SK-N-SH (cell line): ENCODE data around the gene ACE. TPM values are rescaled to one million over a fixed set of nuclear protein-coding genes. Genes with fewer than 3 reads are reported as not detected.

ENCODE experiments used
- CTCF ChIA-PET: fragments of 300-600, 350-600 bp; formaldehyde crosslinking; extraction: SDS; loops from one replicate; lab custom pipeline; 2021; lab: Yijun Ruan, JAX
- POLR2A ChIA-PET: fragments of 350-600 bp; sonication (Branson Sonifier 250); formaldehyde crosslinking; extraction: SDS; loops from one replicate; lab custom pipeline; 2020; ENCODE audit warnings: antibody characterized with exemption, inconsistent platforms; lab: Yijun Ruan, JAX
- DNase-seq: peaks from one replicate; pipeline ENCODE4 v3.0.0; 2012
- H2AFZ ChIP-seq: fragments of 200-600 bp; sonication (generic); 2 replicates; pipeline ENCODE4 v1.8.1; 2016; ENCODE audit warnings: antibody characterized with exemption, mild to moderate bottlenecking, low read depth
- H3F3A ChIP-seq: fragments of 200-600 bp; sonication (generic); replicated peaks from 2 replicates; pipeline ENCODE3; 2016; ENCODE audit warnings: antibody characterized with exemption, mild to moderate bottlenecking; ENCODE audit not compliant: insufficient read depth
- H3K27ac ChIP-seq, 2 experiments: fragments of 200-500 bp in 1 of 2; fragments of 200-600 bp in 1 of 2; sonication (Bioruptor generic) in 1 of 2; sonication (generic), shearing (Covaris generic) in 1 of 2; 2 replicates each; pipeline versions ENCODE4 v1.5.1 to v1.6.1; 2014 to 2016; ENCODE audit warnings: low read depth in 2 of 2, inconsistent platforms in 1 of 2, low read length in 1 of 2, mild to moderate bottlenecking in 1 of 2, mixed read lengths in 1 of 2
- H3K27me3 ChIP-seq: fragments of 200-600 bp; sonication (generic), shearing (Covaris generic); 2 replicates; pipeline ENCODE4 v1.6.1; 2016; ENCODE audit warnings: mixed run types; ENCODE audit not compliant: insufficient read depth
- H3K36me3 ChIP-seq, 2 experiments: fragments of 200-500 bp in 1 of 2; fragments of 200-600 bp in 1 of 2; sonication (Bioruptor generic) in 1 of 2; sonication (generic) in 1 of 2; replicated peaks in 1 of 2; 2 replicates each; pipeline versions ENCODE3 to v1.5.1; 2014 to 2016; ENCODE audit warnings: low read length in 1 of 2, mild to moderate bottlenecking in 1 of 2; ENCODE audit not compliant: insufficient read depth in 2 of 2, control insufficient read depth in 1 of 2
- H3K4me1 ChIP-seq, 2 experiments: fragments of 200-500 bp in 1 of 2; fragments of 200-600 bp in 1 of 2; sonication (Bioruptor generic) in 1 of 2; sonication (generic), shearing (Covaris generic) in 1 of 2; 2 replicates each; pipeline versions ENCODE4 v1.5.1 to v1.6.1; 2014 to 2016; ENCODE audit warnings: low read depth in 1 of 2, low read length in 1 of 2, mixed run types in 1 of 2; ENCODE audit not compliant: insufficient read depth in 2 of 2, control insufficient read depth in 1 of 2
- H3K4me2 ChIP-seq: fragments of 200-600 bp; sonication (generic), shearing (Covaris generic); 2 replicates; pipeline ENCODE4 v1.6.1; 2017; ENCODE audit warnings: mixed run types
- H3K4me3 ChIP-seq, 2 experiments: fragments of 200-500 bp in 1 of 2; fragments of 200-600 bp in 1 of 2; sonication (Bioruptor generic) in 1 of 2; sonication (generic), shearing (Covaris generic) in 1 of 2; 2 replicates each; pipeline versions ENCODE4 v1.5.1 to v1.8.1; 2014 to 2016; ENCODE audit warnings: low read depth in 2 of 2, inconsistent platforms in 1 of 2, low read length in 1 of 2, mild to moderate bottlenecking in 1 of 2, mixed read lengths in 1 of 2, moderate library complexity in 1 of 2
- H3K79me2 ChIP-seq: fragments of 200-600 bp; sonication (generic); 2 replicates; pipeline ENCODE4 v1.8.1; 2017; ENCODE audit warnings: mild to moderate bottlenecking; ENCODE audit not compliant: insufficient read depth
- H3K9ac ChIP-seq: fragments of 200-600 bp; sonication (generic); 2 replicates; pipeline ENCODE4 v1.6.1; 2017; ENCODE audit warnings: mixed run types
- H3K9me2 ChIP-seq: fragments of 200-600 bp; sonication (generic); 2 replicates; pipeline ENCODE4 v1.6.1; 2017; ENCODE audit warnings: mixed run types
- H3K9me3 ChIP-seq: fragments of 200-600 bp; sonication (generic); 2 replicates; pipeline ENCODE4 v1.6.1; 2017; ENCODE audit warnings: mixed run types, mild to moderate bottlenecking, moderate library complexity
- H4K20me1 ChIP-seq: fragments of 200-600 bp; sonication (generic); 2 replicates; pipeline ENCODE4 v1.6.1; 2017; ENCODE audit warnings: mild to moderate bottlenecking, mixed run types; ENCODE audit not compliant: insufficient read depth
- EP300 ChIP-seq, 2 experiments: IDR thresholded peaks; 2 replicates each; pipeline versions ENCODE4 v1.4.0 to v1.6.1; 2012; ENCODE audit warnings: borderline replicate concordance in 1 of 2, low read depth in 1 of 2, low read length in 1 of 2
- FOXJ3 ChIP-seq: sonication (generic); formaldehyde crosslinking; IDR thresholded peaks from 2 replicates; pipeline ENCODE4 v1.5.1; 2020; ENCODE audit warnings: mild to moderate bottlenecking, missing genetic modification reagents
- GATA2 ChIP-seq: sonication (generic); formaldehyde crosslinking; IDR thresholded peaks from 2 replicates; pipeline ENCODE4 v1.5.0; 2020; ENCODE audit warnings: mild to moderate bottlenecking, missing genetic modification reagents
- JUND ChIP-seq: IDR thresholded peaks from 2 replicates; pipeline ENCODE4 v1.4.0; 2012
- POLR2AphosphoS5 ChIP-seq: IDR thresholded peaks from 2 replicates; pipeline ENCODE4 v1.6.1; 2012; ENCODE audit warnings: low read depth, low read length
- RCOR1 ChIP-seq: fragments of 150-350 bp; IDR thresholded peaks from 2 replicates; pipeline ENCODE4 v1.6.1; 2017; ENCODE audit warnings: antibody characterized with exemption, low read length
- TAF1 ChIP-seq: IDR thresholded peaks from 2 replicates; pipeline ENCODE4 v1.6.1; 2012; ENCODE audit warnings: low read depth, mild to moderate bottlenecking, low read length, moderate library complexity, borderline replicate concordance
- TCF12 ChIP-seq: IDR thresholded peaks from 2 replicates; pipeline ENCODE4 v1.4.0; 2012
- TEAD4 ChIP-seq: IDR thresholded peaks from 2 replicates; pipeline ENCODE4 v1.4.0; 2012; ENCODE audit warnings: mild to moderate bottlenecking, borderline replicate concordance; ENCODE audit not compliant: insufficient read depth
- YY1 ChIP-seq: IDR thresholded peaks from 2 replicates; pipeline ENCODE4 v1.4.0; 2012; ENCODE audit warnings: low read depth, mild to moderate bottlenecking
- WGBS: methylation state at CpG from one replicate; pipeline ENCODE4 v1.1.6; 2017; ENCODE audit warnings: low lambda C conversion rate; 5-methylcytosine and 5-hydroxymethylcytosine counted together
- polyA plus RNA-seq, 3 experiments: library from polyadenylated mRNA; depleted of rRNA; stranded (reverse); fragments of >200 nt; gene quantifications; 2 replicates each; pipeline ENCODE4 v1.2.3, GENCODE V29; 2012
- TF ChIP-seq, protein P1 (sequence below): IDR thresholded peaks from 2 replicates; pipeline ENCODE4; 2012
- TF ChIP-seq, protein P2 (sequence below): IDR thresholded peaks from 2 replicates; pipeline ENCODE4 v1.6.1; 2012; ENCODE audit warnings: mild to moderate bottlenecking, low read depth, low read length, moderate library complexity
- TF ChIP-seq, protein P3 (sequence below): fragments of 150-350 bp; IDR thresholded peaks from 2 replicates; pipeline ENCODE4 v1.6.1; 2016; ENCODE audit warnings: mild to moderate bottlenecking, low read depth, low read length
- TF ChIP-seq, protein P4 (sequence below): IDR thresholded peaks from 2 replicates; pipeline ENCODE4 v1.4.0; 2012; ENCODE audit warnings: low read depth, borderline replicate concordance
- TF ChIP-seq, protein P5 (sequence below): fragments of 150-350 bp; IDR thresholded peaks from 2 replicates; pipeline ENCODE4 v1.6.1; 2017; ENCODE audit warnings: antibody characterized with exemption, low read length, low read depth, borderline replicate concordance

The ACE gene
- polyA plus RNA-seq, 1 of the 3 experiments (the other 2 are of a cell fraction), result 12.1 TPM

DNA sequence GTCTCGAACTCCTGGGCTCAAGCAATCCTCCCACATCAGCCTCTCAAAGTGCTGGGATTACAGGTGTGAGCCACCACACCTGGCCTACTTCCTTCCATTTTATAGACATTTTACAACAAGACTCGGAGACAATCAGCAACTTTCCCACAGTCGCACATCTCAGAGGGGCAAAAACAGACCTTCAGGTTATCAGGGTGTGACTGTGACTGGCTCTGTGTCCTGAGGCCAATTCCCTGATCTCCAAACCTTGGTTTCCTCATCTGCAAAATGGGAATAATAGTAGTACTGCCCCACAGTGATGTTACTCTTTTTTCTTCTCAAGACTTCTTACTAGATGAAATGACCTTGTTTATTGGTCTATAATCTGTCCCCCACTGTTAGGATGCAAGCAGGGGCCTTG is 35.5 kb downstream of the ACE start:
- Histone ChIP-seq H2AFZ (no peak overlapping the region), H3K79me2 (no peaks in the 10 kb centered on the region), H3K27ac (no peak overlapping the region), H3K4me3 (no peak overlapping the region), H3F3A (no peaks in the 10 kb centered on the region), H3K27me3 (peaks cover 27% of the 10 kb centered on the region), H4K20me1 (no peaks in the 10 kb centered on the region), H3K9me3 (no peaks in the 10 kb centered on the region), H3K9me2 (no peaks in the 10 kb centered on the region), H3K9ac (no peak overlapping the region), H3K36me3 (no peaks in the 10 kb centered on the region), H3K4me2 (no peak overlapping the region), H3K4me1 (0 out of 4 replicates have a peak, but pooled peaks cover 0 to 2% of the 10 kb centered on the region in 2 experiments)
- whole genome bisulfite sequencing, result 60% methylated on average over 3 of the region's 3 CpGs
- TF ChIP-seq, protein P1, sequence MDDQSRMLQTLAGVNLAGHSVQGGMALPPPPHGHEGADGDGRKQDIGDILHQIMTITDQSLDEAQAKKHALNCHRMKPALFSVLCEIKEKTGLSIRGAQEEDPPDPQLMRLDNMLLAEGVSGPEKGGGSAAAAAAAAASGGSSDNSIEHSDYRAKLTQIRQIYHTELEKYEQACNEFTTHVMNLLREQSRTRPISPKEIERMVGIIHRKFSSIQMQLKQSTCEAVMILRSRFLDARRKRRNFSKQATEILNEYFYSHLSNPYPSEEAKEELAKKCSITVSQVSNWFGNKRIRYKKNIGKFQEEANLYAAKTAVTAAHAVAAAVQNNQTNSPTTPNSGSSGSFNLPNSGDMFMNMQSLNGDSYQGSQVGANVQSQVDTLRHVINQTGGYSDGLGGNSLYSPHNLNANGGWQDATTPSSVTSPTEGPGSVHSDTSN, result no peak
- TF ChIP-seq FOXJ3 (CRISPR knock-in tag) (no peak), JUND (no peak)
- TF ChIP-seq, protein P2, sequence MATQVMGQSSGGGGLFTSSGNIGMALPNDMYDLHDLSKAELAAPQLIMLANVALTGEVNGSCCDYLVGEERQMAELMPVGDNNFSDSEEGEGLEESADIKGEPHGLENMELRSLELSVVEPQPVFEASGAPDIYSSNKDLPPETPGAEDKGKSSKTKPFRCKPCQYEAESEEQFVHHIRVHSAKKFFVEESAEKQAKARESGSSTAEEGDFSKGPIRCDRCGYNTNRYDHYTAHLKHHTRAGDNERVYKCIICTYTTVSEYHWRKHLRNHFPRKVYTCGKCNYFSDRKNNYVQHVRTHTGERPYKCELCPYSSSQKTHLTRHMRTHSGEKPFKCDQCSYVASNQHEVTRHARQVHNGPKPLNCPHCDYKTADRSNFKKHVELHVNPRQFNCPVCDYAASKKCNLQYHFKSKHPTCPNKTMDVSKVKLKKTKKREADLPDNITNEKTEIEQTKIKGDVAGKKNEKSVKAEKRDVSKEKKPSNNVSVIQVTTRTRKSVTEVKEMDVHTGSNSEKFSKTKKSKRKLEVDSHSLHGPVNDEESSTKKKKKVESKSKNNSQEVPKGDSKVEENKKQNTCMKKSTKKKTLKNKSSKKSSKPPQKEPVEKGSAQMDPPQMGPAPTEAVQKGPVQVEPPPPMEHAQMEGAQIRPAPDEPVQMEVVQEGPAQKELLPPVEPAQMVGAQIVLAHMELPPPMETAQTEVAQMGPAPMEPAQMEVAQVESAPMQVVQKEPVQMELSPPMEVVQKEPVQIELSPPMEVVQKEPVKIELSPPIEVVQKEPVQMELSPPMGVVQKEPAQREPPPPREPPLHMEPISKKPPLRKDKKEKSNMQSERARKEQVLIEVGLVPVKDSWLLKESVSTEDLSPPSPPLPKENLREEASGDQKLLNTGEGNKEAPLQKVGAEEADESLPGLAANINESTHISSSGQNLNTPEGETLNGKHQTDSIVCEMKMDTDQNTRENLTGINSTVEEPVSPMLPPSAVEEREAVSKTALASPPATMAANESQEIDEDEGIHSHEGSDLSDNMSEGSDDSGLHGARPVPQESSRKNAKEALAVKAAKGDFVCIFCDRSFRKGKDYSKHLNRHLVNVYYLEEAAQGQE, result no peak
- ChIA-PET POLR2A (no interaction called here), CTCF (interaction anchor here (1.7 kb wide), 1 partner anchor 87 kb away, joined by 6 read pairs; no protein-coding TSS in a partner anchor)
- no peak for DNase-seq

DNA sequence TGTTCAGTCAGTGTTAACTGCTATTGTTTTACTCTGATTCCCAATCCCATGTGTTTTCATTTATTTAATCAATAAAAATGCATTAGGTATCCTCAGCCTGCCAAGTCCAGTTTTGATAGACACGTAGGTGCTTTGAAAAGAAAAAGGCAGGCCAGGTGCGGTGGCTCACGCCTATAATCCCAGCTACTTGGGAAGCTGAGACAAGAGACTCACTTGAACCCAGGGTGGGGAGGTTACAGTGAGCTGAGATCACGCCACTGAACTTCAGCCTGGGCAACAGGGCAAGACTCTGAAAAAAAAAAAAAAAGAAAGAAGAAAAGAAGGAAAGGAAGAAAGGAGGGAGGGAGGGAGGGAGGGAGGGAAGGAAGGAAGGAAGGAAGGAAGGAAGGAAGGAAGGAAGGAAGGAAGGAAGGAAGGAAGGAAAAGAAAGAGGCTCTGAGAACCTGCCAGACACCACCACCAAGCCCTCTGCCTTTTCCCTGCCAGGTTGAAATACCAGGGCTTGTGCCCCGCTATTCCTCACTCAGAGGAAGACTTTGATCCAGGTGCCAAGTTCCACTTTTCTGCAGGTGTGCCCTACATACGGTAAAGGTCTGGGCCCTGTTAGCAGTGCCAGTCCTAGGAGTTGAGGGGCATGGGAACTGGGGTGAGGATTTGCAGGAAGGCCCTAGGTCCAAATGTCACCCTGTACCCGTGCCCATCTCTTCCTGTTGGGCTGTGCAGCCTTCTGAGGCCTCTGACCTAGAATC is 36.2 kb downstream of the ACE start:
- POLR2A ChIA-PET, result no interaction called here
- no peaks in the 10 kb centered on the region for H4K20me1 ChIP-seq
- H3K9me3 ChIP-seq, result no peaks in the 10 kb centered on the region
- H3K4me2 ChIP-seq, result no peak overlapping the region
- H3K27me3 ChIP-seq, result peaks cover 27% of the 10 kb centered on the region
- H2AFZ ChIP-seq, result no peak overlapping the region
- TF ChIP-seq TEAD4 (no peak), RCOR1 (no peak), EP300 (IDR thresholded peaks at IDR 0.05; ENCODE audit: borderline replicate concordance in 1 of 2, low read depth in 1 of 2, low read length in 1 of 2) (no peak), GATA2 (CRISPR knock-in tag) (no peak), TCF12 (no peak), FOXJ3 (CRISPR knock-in tag) (no peak), POLR2AphosphoS5 (no peak), YY1 (no peak), TAF1 (no peak)
- TF ChIP-seq, protein P1, result no peak
- TF ChIP-seq, protein P3, sequence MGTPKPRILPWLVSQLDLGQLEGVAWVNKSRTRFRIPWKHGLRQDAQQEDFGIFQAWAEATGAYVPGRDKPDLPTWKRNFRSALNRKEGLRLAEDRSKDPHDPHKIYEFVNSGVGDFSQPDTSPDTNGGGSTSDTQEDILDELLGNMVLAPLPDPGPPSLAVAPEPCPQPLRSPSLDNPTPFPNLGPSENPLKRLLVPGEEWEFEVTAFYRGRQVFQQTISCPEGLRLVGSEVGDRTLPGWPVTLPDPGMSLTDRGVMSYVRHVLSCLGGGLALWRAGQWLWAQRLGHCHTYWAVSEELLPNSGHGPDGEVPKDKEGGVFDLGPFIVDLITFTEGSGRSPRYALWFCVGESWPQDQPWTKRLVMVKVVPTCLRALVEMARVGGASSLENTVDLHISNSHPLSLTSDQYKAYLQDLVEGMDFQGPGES, result no peak
- TF ChIP-seq, protein P4, sequence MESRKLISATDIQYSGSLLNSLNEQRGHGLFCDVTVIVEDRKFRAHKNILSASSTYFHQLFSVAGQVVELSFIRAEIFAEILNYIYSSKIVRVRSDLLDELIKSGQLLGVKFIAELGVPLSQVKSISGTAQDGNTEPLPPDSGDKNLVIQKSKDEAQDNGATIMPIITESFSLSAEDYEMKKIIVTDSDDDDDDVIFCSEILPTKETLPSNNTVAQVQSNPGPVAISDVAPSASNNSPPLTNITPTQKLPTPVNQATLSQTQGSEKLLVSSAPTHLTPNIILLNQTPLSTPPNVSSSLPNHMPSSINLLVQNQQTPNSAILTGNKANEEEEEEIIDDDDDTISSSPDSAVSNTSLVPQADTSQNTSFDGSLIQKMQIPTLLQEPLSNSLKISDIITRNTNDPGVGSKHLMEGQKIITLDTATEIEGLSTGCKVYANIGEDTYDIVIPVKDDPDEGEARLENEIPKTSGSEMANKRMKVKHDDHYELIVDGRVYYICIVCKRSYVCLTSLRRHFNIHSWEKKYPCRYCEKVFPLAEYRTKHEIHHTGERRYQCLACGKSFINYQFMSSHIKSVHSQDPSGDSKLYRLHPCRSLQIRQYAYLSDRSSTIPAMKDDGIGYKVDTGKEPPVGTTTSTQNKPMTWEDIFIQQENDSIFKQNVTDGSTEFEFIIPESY, result no peak
- TF ChIP-seq, protein P5, sequence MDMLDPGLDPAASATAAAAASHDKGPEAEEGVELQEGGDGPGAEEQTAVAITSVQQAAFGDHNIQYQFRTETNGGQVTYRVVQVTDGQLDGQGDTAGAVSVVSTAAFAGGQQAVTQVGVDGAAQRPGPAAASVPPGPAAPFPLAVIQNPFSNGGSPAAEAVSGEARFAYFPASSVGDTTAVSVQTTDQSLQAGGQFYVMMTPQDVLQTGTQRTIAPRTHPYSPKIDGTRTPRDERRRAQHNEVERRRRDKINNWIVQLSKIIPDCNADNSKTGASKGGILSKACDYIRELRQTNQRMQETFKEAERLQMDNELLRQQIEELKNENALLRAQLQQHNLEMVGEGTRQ, result no peak
- TF ChIP-seq, all 33 proteins: peak for 0
- WGBS, result 62% methylated on average over 7 of the region's 7 CpGs
- CTCF ChIA-PET, result interaction anchor here (0.6 to 1.1 kb wide), 2 partner anchors 16 to 22 kb away, joined by 3 to 4 read pairs; no protein-coding TSS in a partner anchor
- H3F3A ChIP-seq, result no peaks in the 10 kb centered on the region
- H3K9ac ChIP-seq, result no peak overlapping the region
- 0 out of 4 replicates have a peak, but pooled peaks cover 0 to 2% of the 10 kb centered on the region in 2 experiments for H3K4me1 ChIP-seq
- H3K9me2 ChIP-seq, result no peaks in the 10 kb centered on the region
- H3K36me3 ChIP-seq, result no peaks in the 10 kb centered on the region
- no peaks in the 10 kb centered on the region for H3K79me2 ChIP-seq
- no peak overlapping the region for H3K27ac ChIP-seq
- no peak overlapping the region for H3K4me3 ChIP-seq
- no peak for DNase-seq
